ENCODE measurements around the gene OSBPL6. TPM values are rescaled to one million over a fixed set of nuclear protein-coding genes. Genes with fewer than 3 reads are reported as not detected.

Gene OSBPL6
- total RNA-seq, 1 donor from 2014 or later, result 3.6 TPM

- no peak for DNase-seq (ENCODE audit: low read depth)
- H3K36me3 ChIP-seq (ENCODE audit: control insufficient read depth, insufficient read depth, low read length), result no peaks in the 10 kb centered on the region
Measured at GRCh38 chr2:178394859-178395258, 200.5 kb downstream of the OSBPL6 start.

GRCh38 chr2:178395295-178395694 lies 201.0 kb downstream of the OSBPL6 start:
- no peak for TF ChIP-seq CTCF (IDR thresholded peaks at IDR 0.05; ENCODE audit: insufficient read depth, low read length, poor library complexity, severe bottlenecking)
- H3K4me3 ChIP-seq (ENCODE audit: low read depth, low read length), result no peak overlapping the region
- no peaks in the 10 kb centered on the region for H3K36me3 ChIP-seq (ENCODE audit: control insufficient read depth, insufficient read depth, low read length)
- H3K27me3 ChIP-seq (ENCODE audit: control insufficient read depth, insufficient read depth, low read length), result no peaks in the 10 kb centered on the region
- DNase-seq (ENCODE audit: low read depth), result no peak

More at GRCh38 chr2:178394859-178395258, 200.5 kb downstream of the OSBPL6 start:
- no peak for TF ChIP-seq CTCF (IDR thresholded peaks at IDR 0.05; ENCODE audit: insufficient read depth, low read length, poor library complexity, severe bottlenecking)
- Histone ChIP-seq H3K27me3 (ENCODE audit: control insufficient read depth, insufficient read depth, low read length) (no peaks in the 10 kb centered on the region), H3K4me3 (ENCODE audit: low read depth, low read length) (no peak overlapping the region)

- Histone ChIP-seq H3K27me3 (ENCODE audit: control insufficient read depth, insufficient read depth, low read length) (no peaks in the 10 kb centered on the region), H3K36me3 (ENCODE audit: control insufficient read depth, insufficient read depth, low read length) (no peaks in the 10 kb centered on the region), H3K4me3 (ENCODE audit: low read depth, low read length) (no peak overlapping the region)
- no peak for DNase-seq (ENCODE audit: low read depth)
- TF ChIP-seq CTCF (IDR thresholded peaks at IDR 0.05; ENCODE audit: insufficient read depth, low read length, poor library complexity, severe bottlenecking), result no peak
Measured at GRCh38 chr2:178395941-178396570, 201.7 kb downstream of the OSBPL6 start.

GRCh38 chr2:178397002-178397605 lies 202.8 kb downstream of the OSBPL6 start:
- Histone ChIP-seq H3K36me3 (ENCODE audit: control insufficient read depth, insufficient read depth, low read length) (no peaks in the 10 kb centered on the region), H3K27me3 (ENCODE audit: control insufficient read depth, insufficient read depth, low read length) (no peaks in the 10 kb centered on the region), H3K4me3 (ENCODE audit: low read depth, low read length) (no peak overlapping the region)
- no peak for DNase-seq (ENCODE audit: low read depth)
- peak; percentile 64 for TF ChIP-seq CTCF (IDR thresholded peaks at IDR 0.05; ENCODE audit: insufficient read depth, low read length, poor library complexity, severe bottlenecking)

- H3K36me3 ChIP-seq (ENCODE audit: control insufficient read depth, insufficient read depth, low read length), result no peaks in the 10 kb centered on the region
- H3K27me3 ChIP-seq (ENCODE audit: control insufficient read depth, insufficient read depth, low read length), result no peaks in the 10 kb centered on the region
- no peak for TF ChIP-seq CTCF (IDR thresholded peaks at IDR 0.05; ENCODE audit: insufficient read depth, low read length, poor library complexity, severe bottlenecking)
- no peak for DNase-seq (ENCODE audit: low read depth)
- no peak overlapping the region for H3K4me3 ChIP-seq (ENCODE audit: low read depth, low read length)
Measured at GRCh38 chr2:178401994-178402437, 207.7 kb downstream of the OSBPL6 start.

Data from kidney epithelial cell (primary cell).